ENCODE results near the gene C5orf15. TPM values are rescaled to one million over a fixed set of nuclear protein-coding genes. Genes with fewer than 3 reads are reported as not detected.
"Not testable (repeated sequence)": the region's sequence is repeated elsewhere in the genome, so short reads cannot be mapped to it uniquely, and the experiment has no call there.

Gene C5orf15
- total RNA-seq, 4 donors from 2014 or later, result 53.7 to 76.3 (median 71.4) TPM

GRCh38 chr5:133977858-133978257 is 9.4 kb upstream of the C5orf15 start:
- intact Hi-C loops (cut with DNase I), result no loop called here
- Histone ChIP-seq H3K9me3 (no peaks in the 10 kb centered on the region), H3K27ac (no peak overlapping the region), H3K4me1 (peaks cover 8 to 9% of the 10 kb centered on the region in 2 donors), H3K36me3 (peaks cover 31 to 44% of the 10 kb centered on the region in 2 donors), H3K4me3 (replicated peaks in 1 of 3) (no peak overlapping the region), H3K27me3 (no peaks in the 10 kb centered on the region)
- no peak for DNase-seq
- TF ChIP-seq CTCF (IDR thresholded peaks at IDR 0.05) (no peak), POLR2A (IDR thresholded peaks at IDR 0.05) (no peak)
- WGBS, 2 donors, result 72 to 84% methylated on average over 1 of the region's 1 CpG

- TF ChIP-seq POLR2A (IDR thresholded peaks at IDR 0.05) (no peak), CTCF (IDR thresholded peaks at IDR 0.05) (no peak)
- Histone ChIP-seq H3K9me3 (no peaks in the 10 kb centered on the region), H3K36me3 (peaks cover 33 to 47% of the 10 kb centered on the region in 2 donors), H3K27me3 (no peaks in the 10 kb centered on the region), H3K27ac (no peak overlapping the region), H3K4me1 (peaks cover 8 to 9% of the 10 kb centered on the region in 2 donors), H3K4me3 (replicated peaks in 1 of 3) (no peak overlapping the region)
- 56 to 59% methylated on average over 5 of the region's 5 CpGs for WGBS, 2 donors
- DNase-seq, result peak; percentile 79 to 81
- intact Hi-C loops (cut with DNase I), result no loop called here
Measured at GRCh38 chr5:133977161-133977787, 8.8 kb upstream of the C5orf15 start.

- WGBS, 2 donors, result 98% methylated on average over 10 to 16 of the region's 16 CpGs
Measured at GRCh38 chr5:133975546-133975945, 7.1 kb upstream of the C5orf15 start.

GRCh38 chr5:133974142-133974541 is 5.7 kb upstream of the C5orf15 start:
- H3K9me3 ChIP-seq, result no peaks in the 10 kb centered on the region
- H3K36me3 ChIP-seq, result peaks cover 33 to 39% of the 10 kb centered on the region in 2 donors
- no peak for DNase-seq
- peaks cover 11 to 13% of the 10 kb centered on the region in 2 donors for H3K4me1 ChIP-seq
- no peaks in the 10 kb centered on the region for H3K27me3 ChIP-seq
- intact Hi-C loops (cut with DNase I), result no loop called here
- no peak overlapping the region for H3K27ac ChIP-seq
- WGBS, 2 donors, result 92 to 94% methylated on average over 6 of the region's 6 CpGs
- H3K4me3 ChIP-seq (replicated peaks in 1 of 3), result no peak overlapping the region
- TF ChIP-seq POLR2A (IDR thresholded peaks at IDR 0.05) (no peak), CTCF (IDR thresholded peaks at IDR 0.05) (no peak)

More at GRCh38 chr5:133975546-133975945, 7.1 kb upstream of the C5orf15 start:
- DNase-seq; H3K4me1 ChIP-seq; H3K27ac ChIP-seq; H3K9me3 ChIP-seq; H3K4me3 ChIP-seq (replicated peaks in 1 of 3); intact Hi-C loops (cut with DNase I); H3K27me3 ChIP-seq: not testable (repeated sequence)
- H3K36me3 ChIP-seq, result peaks cover 33 to 45% of the 10 kb centered on the region in 2 donors

- peaks cover 8 to 12% of the 10 kb centered on the region in 2 donors for H3K4me1 ChIP-seq
- no peaks in the 10 kb centered on the region for H3K27me3 ChIP-seq
- WGBS, 2 donors, result 93 to 97% methylated on average over 2 of the region's 2 CpGs
- peaks cover 26% of the 10 kb centered on the region in 2 donors for H3K36me3 ChIP-seq
- no peak overlapping the region for H3K27ac ChIP-seq
- DNase-seq, result no peak
- TF ChIP-seq CTCF (IDR thresholded peaks at IDR 0.05) (no peak), POLR2A (IDR thresholded peaks at IDR 0.05) (no peak)
- H3K9me3 ChIP-seq, result no peaks in the 10 kb centered on the region
- intact Hi-C loops (cut with DNase I), result no loop called here
- no peak overlapping the region for H3K4me3 ChIP-seq (replicated peaks in 1 of 3)
Measured at GRCh38 chr5:133970325-133970909, 2.0 kb upstream of the C5orf15 start.

Data from thyroid gland (tissue), 4 donors.